Stimulated activated CD8-positive, alpha-beta memory T cell treated with anti-CD3 and anti-CD28 coated beads, Interleukin-4, amount 100 ng/mL, for 48 hours (primary cell): Measurements from ENCODE around the gene TMEM204.

Experiments used
- DNase-seq: peaks from one replicate; pipeline ENCODE4 v3.0.0-alpha.2; 2020

Gene TMEM204

DNA sequence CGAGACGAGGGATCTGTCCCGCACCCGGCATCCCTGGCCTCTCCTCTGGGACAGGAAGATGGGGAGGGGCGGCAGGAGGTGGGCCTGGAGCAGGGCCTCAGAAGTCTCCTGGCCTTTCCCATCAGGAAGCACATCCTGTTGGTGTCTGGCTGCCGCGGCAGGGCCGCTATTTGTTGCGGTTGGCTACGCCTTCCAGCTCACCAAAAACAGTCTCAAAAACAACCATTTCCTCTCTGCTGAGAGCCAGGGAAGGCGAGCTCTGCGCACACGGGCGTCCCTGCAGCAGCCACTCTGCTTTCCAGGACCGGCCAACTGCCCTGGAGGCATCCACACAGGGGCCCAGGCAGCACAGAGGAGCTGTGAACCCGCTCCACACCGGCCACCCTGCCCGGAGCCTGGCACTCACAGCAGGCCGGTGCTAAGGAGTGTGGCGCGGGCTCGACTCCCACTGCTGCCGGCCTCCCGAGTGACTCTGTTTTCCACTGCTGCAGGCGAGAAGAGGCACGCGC, at the start of gene TMEM204:
TMEM204 (plus strand) TSS at position 224 of the 509 bp plus-strand sequence. CDS start 610 bp downstream, outside the sequence.
- peak; percentile 52 for DNase-seq

DNA sequence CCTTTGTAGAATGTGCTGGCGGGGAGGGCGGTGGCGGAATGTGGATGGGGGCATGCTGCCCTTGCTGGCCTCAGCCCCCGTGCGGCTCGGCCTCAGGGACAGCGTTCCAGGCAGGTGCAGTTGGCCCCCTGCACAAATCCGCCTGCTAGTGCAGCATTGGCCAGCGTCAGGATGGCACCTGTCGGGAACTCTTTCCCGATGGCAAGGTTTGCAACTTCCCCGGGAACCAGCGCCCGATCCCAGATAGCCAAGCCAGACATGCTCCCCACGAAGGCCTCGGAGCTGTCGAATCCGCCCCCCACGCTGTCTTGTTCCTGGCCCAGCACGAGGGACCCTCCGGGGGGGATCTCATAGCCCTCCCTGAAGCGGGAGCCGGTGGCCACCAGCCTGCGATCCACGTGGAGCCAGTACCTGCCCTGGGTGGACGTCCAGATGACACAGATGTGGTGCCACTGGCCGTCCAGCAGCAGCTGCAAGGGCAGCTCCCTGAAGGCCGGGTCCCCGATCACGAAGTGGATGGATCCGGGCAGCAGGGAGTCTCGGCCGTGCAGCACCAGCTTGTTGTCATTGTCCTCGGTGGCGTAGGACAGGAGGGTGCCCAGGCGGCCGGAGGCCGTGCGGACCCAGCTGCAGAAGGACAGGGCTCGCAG, 47.5 kb upstream of the TMEM204 start:
- DNase-seq = no peak

DNA sequence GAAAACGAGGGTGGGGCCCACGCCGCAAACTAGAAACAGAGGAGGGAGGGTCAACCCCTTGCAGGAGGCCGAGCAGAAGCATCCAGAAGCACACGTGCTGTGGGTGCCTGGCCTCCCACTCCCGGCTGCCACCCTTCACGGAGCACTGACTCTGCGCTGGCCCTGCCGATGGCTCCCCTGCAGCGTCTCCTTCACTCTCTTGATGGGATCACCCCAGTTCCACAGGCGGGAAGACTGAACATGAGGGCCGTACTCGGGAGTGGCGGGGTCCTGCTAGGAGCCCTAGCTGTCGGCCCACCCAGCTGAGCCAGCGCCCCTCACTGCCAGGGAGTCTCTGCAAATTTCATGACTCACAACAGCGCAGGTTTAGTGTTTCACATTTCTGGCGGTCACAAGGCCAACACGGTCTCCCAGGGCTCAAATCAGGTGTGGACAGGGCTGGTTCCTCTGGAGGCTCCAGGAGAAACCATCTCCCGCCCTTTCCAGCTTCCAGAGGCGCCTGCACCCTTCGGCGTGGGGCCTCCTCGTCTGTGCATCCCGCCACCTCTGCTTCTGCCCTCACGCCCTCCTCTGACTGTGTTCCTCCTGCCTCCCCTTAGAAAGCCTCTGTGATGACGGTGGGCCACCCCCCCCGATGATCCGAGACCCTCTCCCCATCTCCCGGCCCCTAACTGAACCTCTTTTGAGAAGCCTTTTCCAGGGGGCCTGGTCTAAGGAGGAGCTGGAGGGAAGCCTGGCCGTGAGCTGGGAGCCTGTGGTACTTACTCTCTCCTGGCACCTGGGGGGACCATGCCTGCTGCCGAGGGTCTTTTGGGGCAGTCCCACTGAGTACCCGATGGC, 46.7 kb upstream of the TMEM204 start:
- no peak for DNase-seq

DNA sequence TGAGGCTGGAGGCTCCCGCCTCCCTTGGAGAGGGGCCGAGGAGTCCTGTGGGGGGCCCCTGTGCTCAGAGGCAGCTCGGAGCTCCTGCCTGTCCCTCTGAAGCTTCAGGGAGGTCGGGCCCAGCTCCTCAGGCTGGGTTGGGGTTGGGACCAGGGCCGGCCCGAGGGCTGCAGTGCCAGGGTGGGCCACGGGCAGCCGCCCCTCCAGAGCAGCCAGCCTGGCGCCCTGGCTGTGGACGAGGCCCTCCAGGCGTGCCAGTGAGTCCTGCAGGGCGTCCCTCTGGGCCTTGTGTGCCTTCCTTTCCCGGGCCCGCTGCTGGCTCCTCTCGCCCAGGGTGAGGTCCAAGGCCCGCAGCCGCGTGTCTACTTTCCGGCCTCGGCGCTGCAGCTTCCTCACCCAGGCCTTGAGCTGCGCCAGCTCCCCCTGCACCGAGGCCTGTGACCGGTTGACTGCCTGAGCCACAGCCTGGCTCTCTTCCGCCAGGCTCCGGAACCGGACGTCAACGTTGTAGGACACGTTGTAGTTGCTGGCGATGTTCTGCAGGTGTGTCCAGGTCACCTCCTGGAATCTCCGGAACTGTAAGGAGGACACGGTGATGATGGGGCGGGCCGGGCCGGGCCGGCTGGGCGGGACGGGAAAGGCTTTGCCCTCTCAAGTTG, 45.9 kb upstream of the TMEM204 start:
- no peak for DNase-seq

DNA sequence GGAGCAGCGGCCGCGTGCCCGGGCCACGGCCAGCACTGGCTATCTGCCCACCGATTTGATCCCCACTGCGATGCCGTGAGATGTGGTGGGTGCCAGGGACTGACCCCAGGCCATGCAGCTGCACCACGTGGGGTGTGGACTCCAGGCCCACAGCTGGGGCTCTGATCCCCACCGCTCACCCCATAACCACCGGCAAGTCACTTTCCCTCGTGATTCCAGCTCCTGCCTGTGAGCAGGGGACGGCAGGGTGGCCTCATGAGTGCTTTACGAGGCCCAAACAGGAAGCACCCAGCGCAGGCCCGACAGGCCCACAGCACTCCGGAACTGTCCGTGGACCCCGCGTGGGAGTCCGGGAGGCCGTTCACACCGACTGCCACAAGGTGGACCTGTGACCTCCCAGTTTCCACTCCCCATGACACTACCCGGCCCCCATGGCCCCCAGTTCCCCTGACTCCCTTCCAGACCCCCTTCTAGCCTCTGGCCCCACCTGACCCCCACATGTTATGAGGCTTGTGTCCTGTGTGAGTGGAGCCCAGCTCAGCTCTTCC, 45.3 kb upstream of the TMEM204 start:
- DNase-seq = no peak

DNA sequence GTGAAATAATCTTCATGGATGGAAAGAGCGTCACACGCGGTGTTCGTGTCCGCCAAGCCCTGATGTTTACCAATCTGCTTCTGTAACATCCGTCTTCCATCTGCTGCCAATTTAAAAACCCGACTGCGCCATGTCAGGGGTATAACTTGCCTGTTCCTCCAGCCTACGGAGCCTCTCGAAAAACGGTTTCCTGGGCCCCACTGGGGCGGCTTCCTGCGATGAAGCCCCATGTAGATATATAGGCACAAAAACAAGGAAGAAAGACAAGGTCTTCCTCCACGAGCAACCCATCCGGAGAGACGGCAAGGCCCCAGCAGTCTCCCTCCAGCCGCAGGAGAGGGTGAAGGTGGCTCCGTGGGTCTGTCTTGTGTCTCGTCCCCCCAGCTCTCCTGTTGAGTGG, 44.8 kb upstream of the TMEM204 start, which contains the start of gene PTX4:
PTX4 (minus strand) TSS at position 326 of the 400 bp plus-strand sequence; CDS start at position 291, 35 bp downstream.
- DNase-seq = no peak

DNA sequence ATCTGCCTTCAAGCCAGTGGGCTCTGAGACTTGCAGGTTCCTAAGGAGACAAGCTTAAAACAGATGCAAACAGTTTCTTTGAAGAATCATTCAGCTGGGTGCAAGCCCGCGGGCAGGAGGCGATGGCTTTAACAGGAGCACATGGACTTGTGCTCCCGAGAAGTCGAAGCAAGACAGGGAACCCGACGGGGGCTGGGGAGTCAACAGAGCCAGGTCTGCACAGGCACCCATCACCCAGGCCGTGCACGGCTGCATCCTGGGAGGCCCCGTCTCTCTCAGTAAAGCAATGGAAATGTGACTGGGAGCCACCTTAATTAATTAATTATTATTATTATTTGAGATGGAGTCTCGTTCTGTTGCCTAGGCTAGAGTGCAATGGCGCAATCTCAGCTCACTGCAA, 44.4 kb upstream of the TMEM204 start:
- no peak for DNase-seq

DNA sequence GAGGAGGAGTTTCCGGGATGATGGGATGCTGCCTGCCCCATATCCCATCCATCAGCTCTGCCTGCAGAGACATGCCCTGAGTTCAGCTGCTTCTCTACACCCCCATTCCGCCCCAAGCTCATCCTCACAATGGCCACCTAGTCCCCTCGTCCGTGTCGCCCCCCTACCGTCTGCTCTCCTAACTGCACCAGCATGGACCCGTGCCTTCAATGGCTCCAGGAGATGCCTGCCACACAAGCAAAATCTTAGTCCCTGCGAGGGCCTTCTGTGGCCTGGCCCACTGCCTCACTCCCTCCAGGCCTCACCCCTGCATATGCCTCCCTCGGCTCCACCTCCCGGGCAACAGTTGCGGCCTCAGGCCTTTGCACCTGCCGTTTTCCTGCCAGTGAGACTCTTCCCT, 42.1 kb upstream of the TMEM204 start:
- no peak for DNase-seq

DNA sequence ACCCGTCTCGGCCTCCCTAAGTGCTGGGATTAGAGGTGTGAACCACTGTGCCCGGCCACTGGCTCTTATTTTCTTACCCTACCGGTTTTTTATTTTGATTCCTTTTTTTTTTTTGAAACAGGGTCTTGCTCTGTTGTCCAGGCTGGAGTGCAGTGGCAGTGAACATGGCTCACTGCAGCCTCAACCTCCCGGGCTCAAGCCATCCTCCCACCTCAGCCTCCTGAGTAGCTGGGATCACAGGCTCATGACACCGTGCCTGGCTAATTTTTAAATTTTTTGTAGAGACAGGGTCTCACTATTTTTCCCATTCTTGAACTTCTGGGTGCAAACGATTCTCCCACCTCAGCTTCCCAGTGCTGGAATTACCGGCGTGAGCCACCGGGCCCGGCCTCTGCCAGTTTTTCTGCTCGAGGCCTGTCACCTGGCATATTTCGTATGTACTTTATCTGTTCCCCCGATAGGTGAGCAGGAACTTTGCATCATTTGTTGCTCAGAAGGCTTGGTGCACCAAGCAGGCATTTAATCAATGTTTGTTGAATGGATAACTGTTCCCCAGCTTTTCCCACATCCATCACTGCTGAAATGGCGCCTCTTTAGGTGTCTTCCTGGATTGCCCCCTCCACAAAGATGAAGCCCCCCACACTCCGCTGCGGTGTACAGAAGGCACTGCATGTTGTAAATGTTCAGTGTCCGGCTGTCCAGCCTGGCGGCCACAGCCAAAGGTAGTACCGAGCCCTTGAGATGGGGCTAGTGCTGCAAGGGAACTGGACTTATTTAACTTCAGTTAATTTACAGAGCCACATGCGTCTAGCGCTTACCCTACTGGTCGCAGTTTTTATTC, 41.2 kb upstream of the TMEM204 start:
- no peak for DNase-seq

DNA sequence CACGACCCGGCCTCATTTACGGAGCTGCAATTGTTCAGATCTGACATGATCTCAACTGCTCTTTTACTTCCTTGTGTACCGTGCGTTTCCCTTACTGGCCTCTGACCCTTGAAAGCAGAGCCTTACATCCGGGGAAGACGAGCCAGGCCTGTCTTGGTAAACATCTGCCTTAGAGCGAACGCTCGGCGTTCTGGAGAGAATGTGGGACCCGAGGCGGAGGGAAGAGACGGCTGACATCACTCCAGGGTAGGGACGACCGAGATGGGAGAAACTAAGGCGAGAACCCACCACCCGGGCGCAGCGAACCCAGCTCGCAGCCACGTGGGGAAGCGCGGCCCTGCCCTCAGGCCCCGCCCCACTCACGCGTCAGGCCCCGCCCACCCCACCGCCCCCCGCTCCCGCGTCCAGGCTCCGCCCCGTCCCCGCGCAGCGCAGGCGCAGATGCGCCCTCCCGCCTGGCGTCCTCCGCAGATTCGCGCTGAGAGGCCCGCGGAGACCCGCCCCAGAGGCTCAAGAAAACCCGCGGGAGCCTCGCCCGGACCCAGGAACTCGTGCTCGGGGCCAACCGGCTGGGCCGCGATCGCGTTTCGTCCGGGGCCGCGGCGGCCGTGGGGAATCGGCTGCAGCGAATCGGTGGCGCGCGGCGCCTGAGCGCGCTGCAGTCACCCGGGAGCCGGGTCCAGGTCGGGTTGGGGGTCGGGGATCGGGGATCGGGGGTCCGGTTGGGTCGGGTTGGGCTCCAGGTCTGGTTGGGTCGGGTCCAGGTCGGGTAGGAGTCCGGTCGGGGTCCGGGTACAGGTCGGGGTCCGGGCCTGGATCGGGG, 40.3 kb upstream of the TMEM204 start, which contains the start of gene TELO2:
TELO2 (plus strand) TSS at position 438 of the 823 bp plus-strand sequence. CDS start 922 bp downstream, outside the sequence.
- DNase-seq = peak; percentile 91

DNA sequence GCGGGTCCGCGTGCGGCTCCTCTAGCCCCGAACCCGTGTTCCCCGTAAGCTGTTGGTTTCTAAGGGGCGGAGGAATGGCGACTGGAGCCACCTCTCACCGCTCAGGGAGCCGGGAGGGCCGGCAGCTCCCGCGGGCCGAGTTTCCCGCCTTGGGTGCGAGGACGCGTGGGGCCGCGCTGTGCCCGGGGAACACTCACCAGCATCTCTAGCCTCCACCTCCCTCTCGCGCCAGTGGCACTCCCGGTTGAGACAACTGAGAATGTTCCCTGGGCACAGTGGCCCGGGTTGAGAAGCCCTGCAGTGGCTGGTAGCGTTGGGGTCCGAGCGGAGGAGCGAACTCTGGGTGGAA, 39.7 kb upstream of the TMEM204 start:
- no peak for DNase-seq

DNA sequence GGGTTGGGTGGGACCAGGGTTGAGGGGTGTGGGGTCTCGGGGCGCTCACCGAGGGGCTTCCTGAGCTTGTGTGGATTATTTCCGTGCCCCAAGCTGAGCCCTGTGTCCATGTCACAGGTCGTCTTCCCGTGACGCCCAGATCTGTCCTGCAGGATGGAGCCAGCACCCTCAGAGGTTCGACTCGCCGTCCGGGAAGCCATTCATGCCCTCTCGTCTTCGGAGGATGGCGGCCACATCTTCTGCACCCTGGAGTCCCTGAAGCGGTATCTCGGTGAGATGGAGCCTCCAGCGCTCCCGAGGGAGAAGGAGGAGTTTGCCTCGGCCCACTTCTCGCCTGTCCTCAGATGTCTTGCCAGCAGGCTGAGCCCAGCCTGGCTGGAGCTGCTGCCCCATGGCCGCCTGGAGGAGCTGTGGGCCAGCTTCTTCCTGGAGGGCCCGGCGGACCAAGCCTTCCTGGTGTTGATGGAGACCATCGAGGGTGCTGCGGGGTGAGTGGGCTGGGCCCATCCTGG, 39.3 kb upstream of the TMEM204 start:
- DNase-seq = no peak

DNA sequence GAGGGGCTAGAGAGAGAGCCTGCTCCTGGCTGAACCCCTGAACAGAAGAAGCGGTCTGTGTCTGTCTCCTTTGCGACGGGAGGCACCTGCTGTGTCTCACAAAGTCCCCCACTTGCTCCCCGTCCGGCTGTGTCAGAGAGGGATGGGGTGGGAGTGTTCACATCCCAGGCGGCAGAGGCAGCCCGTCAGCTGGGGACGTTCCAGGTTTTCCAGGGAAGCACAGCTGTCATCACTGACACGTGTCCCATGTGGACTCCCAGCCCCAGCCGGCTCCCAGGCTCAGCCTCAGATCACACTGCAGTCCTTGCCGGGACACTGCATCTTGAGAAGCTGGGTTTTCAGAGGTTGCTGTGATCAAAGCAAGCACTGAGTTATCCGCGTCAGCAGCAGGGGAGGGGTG, 38.8 kb upstream of the TMEM204 start:
- no peak for DNase-seq

DNA sequence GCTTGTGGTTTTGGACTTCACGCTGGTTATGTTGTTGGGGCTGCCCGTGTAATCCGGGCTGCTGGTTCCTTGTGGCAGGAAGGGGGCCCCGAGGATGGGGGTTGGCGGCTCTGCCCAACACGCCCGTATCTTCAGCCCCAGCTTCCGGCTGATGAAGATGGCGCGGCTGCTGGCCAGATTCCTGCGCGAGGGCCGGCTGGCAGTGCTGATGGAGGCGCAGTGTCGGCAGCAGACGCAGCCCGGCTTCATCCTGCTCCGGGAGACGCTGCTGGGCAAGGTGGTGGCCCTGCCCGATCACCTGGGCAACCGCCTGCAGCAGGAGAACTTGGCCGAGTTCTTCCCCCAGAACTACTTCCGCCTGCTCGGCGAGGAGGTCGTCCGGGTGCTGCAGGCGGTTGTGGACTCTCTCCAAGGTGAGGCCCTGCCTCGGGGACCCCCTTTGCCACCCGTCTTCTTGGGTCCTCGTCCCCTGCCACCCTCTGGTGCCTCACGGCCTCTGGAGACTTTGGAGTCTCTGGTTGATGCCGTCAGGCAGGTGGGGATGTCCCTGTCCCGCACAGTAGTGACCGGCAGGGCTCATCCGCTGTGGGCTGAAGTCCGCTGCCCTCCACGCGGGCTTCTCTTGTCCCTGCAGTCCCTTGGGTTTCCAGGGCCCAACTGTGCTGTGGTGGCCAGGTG, 38.1 kb upstream of the TMEM204 start:
- DNase-seq = no peak

DNA sequence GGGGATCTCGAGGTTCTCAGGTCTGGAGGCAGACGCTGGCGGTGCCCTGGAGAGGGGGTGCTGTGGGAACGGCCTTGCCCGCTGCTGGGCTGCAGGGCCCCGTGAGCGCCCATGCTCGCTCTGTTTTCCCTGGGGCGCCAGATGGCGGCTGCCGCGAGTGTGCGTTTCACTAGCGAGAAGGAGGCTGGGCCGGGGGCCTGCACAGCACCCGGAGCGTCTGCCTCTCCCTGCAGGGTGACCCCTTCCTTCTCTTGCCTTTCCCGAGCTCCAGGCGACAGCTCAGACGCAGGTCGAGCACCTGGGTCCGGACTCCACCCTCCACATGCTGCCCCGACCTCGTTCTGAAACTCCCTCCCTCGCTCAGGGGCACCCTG, 37.6 kb upstream of the TMEM204 start:
- DNase-seq = no peak

DNA sequence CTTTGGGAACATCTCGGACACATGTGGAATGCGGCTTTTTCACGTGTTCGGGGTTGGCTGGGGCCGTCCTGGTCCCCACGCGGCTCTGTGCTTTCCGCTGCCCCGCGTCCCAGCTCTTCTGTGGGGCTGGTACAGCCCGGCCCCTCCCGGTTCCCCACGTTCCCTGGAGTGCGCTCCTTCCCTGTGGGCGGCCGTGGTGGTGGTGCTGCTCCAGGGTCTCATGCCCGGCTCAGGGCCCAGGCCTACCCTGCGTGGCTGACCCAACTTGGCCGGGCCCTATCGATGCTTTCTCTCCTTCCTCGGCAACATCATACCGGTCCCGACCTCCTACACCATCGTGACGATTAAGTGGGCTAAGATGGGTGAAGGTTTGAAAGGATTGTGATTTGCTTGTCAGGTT, 37.0 kb upstream of the TMEM204 start:
- DNase-seq = no peak

DNA sequence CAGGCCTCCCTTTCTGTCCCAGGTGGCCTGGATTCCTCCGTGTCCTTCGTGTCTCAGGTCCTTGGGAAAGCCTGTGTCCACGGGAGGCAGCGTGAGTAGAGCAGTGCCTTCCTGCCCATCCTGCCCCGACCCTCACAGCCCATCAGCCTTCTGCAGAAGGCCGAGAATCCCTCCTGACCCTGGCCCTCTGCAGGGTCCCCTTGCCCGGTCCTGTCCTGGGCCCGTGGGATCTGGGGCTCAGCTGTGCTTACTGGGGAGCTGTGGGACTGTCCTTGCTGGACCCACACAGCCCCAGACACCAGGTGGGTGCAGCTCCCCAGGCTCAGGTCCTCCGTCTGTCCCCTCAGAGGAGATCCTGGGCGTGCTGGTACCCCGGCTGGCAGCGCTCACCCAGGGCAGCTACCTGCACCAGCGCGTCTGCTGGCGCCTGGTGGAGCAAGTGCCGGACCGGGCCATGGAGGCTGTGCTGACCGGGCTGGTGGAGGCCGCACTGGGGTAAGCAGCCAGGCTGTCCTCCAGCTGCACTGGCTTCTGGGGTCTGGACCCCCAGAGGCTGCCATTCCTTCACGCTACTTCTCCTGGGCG, 36.4 kb upstream of the TMEM204 start:
- DNase-seq = no peak

DNA sequence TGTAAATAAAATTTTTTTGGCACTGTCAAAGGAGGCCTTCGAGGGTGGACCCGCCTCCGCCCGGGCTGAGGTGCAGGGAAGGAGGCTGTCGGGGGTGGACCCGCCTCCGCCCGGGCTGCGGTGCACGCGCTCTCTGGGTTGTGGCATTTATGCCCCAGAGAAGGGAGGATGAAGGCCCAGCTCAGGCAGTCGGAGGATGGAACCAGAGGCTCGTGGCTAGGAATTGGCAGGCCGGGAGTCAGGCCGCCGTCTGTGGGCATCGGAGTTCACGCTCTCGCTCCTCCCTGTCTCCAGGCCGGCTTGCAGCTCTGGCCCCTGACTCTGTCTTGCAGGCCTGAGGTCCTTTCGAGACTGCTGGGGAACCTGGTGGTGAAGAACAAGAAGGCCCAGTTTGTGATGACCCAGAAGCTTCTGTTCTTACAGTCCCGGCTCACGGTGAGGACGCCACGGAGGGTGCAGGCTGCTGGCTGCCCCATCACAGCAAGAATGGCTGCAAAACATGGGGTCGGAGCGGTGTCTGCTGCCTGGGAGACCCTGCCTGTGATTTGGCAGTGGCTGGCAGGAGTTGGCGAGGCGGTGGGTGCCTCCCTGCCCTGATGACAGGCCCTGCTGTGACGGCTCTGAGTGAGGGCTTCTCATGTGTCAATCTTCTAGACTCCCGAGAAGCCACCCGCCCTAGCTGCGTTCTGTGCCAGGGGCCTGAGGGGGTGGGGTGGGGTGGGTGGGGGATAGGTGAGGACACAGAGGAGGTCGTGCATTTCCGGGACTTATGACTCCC, 34.4 kb upstream of the TMEM204 start:
- no peak for DNase-seq

DNA sequence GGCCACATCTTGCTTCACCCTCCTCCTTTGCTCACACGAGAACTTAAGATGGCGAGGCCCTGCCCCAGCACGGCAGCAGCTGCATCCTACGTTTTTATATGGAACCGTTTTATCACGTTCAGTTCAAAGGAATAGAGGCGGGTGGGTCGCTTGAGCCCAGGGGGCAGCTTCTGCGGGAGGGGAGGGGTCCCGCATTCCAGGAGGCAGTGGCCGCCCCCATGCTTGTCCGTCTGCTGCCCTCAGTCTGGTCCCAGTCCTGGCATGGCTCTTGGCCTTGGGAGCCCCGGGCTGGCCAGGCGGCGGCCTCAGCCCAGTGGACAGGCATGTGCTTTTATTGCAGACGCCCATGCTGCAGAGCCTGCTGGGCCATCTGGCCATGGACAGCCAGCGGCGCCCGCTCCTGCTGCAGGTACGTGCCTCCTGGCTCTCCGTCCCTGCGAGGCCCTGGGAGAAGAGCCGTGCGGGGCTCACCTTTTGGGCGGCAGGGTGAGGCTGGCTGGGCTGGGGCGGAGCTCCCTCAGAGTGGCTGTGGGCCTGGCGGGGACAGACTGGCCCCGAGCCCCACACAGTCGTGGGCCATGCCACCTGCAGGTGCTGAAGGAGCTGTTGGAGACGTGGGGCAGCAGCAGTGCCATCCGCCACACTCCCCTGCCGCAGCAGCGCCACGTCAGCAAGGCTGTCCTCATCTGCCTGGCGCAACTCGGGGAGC, 33.6 kb upstream of the TMEM204 start:
- no peak for DNase-seq
